K562 (cell line): ENCODE data around the gene KIF1A. TPM values are rescaled to one million over a fixed set of nuclear protein-coding genes. Genes with fewer than 3 reads are reported as not detected.

Experiments
- ATAC-seq: fragments of 200-7000 bp; cut with Tn5 transposase; 3 replicates; pipeline ENCODE4 v1.9.1; 2020; ENCODE audit warnings: moderate library complexity
- BruUV-seq: library from RNA; stranded (reverse); fragments of 400-500 nt; replicated peaks from 2 replicates; lab custom pipeline; 2021; lab: Mats Ljungman, UMichigan
- CTCF ChIA-PET: fragments of 300-600 bp; formaldehyde crosslinking; extraction: SDS; loops from one replicate; lab custom pipeline; 2021; ENCODE audit warnings: low intra/inter-chr PET ratio; lab: Yijun Ruan, JAX
- POLR2A ChIA-PET: fragments of 300-600, 350-650 bp; sonication (Branson Sonifier 250); formaldehyde crosslinking; extraction: SDS; loops from one replicate; lab custom pipeline; 2021; ENCODE audit warnings: antibody characterized with exemption, inconsistent platforms; lab: Yijun Ruan, JAX
- DNase-seq, 4 experiments: peaks; one replicate each; pipeline versions ENCODE4 v3.0.0 to v3.0.0-alpha.2; 2011 to 2018; ENCODE audit warnings: low spot score in 3 of 4, mixed read lengths in 3 of 4; ENCODE audit errors: extremely low read depth in 1 of 4
- FAIRE-seq: peaks from 2 replicates; lab custom pipeline; 2011; peaks lifted over from hg19 to GRCh38; lab: Jason Lieb, UNC
- H2AFZ ChIP-seq: 2 replicates; pipeline ENCODE4 v1.6.0; 2011; ENCODE audit warnings: low read depth, low read length, control low read depth, inconsistent platforms
- H3K27ac ChIP-seq: fragments of 200-600 bp; 3 replicates; pipeline ENCODE4 v1.8.0; 2011; ENCODE audit warnings: low read depth, mild to moderate bottlenecking, control low read depth, inconsistent platforms, low read length, moderate library complexity, mixed read lengths; ENCODE audit errors: extremely low read depth
- H3K27me3 ChIP-seq, 2 experiments: fragments of 300-600 bp in 1 of 2; 2 replicates in 1 of 2; 3 replicates in 1 of 2; pipeline versions ENCODE4 v1.6.0 to v1.8.0; 2011; ENCODE audit warnings: inconsistent platforms in 2 of 2, low read length in 2 of 2, mild to moderate bottlenecking in 1 of 2, mixed read lengths in 1 of 2, moderate library complexity in 1 of 2; ENCODE audit not compliant: control insufficient read depth in 2 of 2, insufficient read depth in 2 of 2
- H3K36me3 ChIP-seq: fragments of 300-600 bp; 3 replicates; pipeline ENCODE4 v1.8.0; 2011; ENCODE audit warnings: mild to moderate bottlenecking, low read length, inconsistent platforms; ENCODE audit not compliant: control insufficient read depth, insufficient read depth
- H3K4me1 ChIP-seq, 2 experiments: fragments of 200-600 bp in 1 of 2; replicated peaks in 1 of 2; 2 replicates in 1 of 2; 3 replicates in 1 of 2; pipeline versions ENCODE4 v1.5.1 to v1.8.0; 2011; ENCODE audit warnings: inconsistent platforms in 2 of 2, low read length in 2 of 2, mild to moderate bottlenecking in 1 of 2, mixed read lengths in 1 of 2, moderate library complexity in 1 of 2; ENCODE audit not compliant: control insufficient read depth in 2 of 2, insufficient read depth in 2 of 2
- H3K4me2 ChIP-seq: 2 replicates; pipeline ENCODE4 v1.6.1; 2011; ENCODE audit warnings: low read length, control low read depth, inconsistent platforms, mixed read lengths; ENCODE audit not compliant: insufficient read depth
- H3K4me3 ChIP-seq: fragments of 200-600 bp; sonication (generic), shearing (Covaris generic); 2 replicates; pipeline ENCODE4 v1.5.1; 2016; ENCODE audit warnings: control low read depth, inconsistent platforms
- H3K79me2 ChIP-seq: fragments of 200-600 bp; 3 replicates; pipeline ENCODE4 v1.8.0; 2011; ENCODE audit warnings: low read length, inconsistent platforms; ENCODE audit not compliant: control insufficient read depth, insufficient read depth
- H3K9ac ChIP-seq, 2 experiments: 2 replicates each; pipeline versions ENCODE4 v1.6.0 to v1.6.1; 2011; ENCODE audit warnings: low read depth in 2 of 2, low read length in 2 of 2, control low read depth in 1 of 2, inconsistent platforms in 1 of 2, mild to moderate bottlenecking in 1 of 2, mixed read lengths in 1 of 2; ENCODE audit not compliant: insufficient read depth in 1 of 2
- H3K9me1 ChIP-seq: one replicate; pipeline ENCODE4 v1.6.0; 2011; ENCODE audit warnings: inconsistent platforms, mild to moderate bottlenecking, low read length, moderate library complexity; ENCODE audit not compliant: control insufficient read depth, insufficient read depth
- H3K9me3 ChIP-seq: replicated peaks from 2 replicates; pipeline ENCODE4 v1.5.1; 2011; ENCODE audit warnings: low read depth, low read length, inconsistent platforms; ENCODE audit not compliant: control insufficient read depth, insufficient read depth
- H4K20me1 ChIP-seq: replicated peaks from 2 replicates; pipeline ENCODE4 v1.6.1; 2011; ENCODE audit warnings: low read length, inconsistent platforms, mixed read lengths; ENCODE audit not compliant: control insufficient read depth, insufficient read depth
- BDP1 ChIP-seq: IDR thresholded peaks from 3 replicates; pipeline ENCODE4 v1.6.1; 2011; ENCODE audit not compliant: insufficient read length, insufficient read depth
- C11orf30 ChIP-seq: fragments of 450-650 bp; IDR thresholded peaks from 2 replicates; pipeline ENCODE4 v1.6.1; 2016; ENCODE audit warnings: low read depth, mild to moderate bottlenecking
- CREBBP ChIP-seq: IDR thresholded peaks from one replicate; pipeline ENCODE4 v1.6.1; 2012; ENCODE audit warnings: low read depth, mild to moderate bottlenecking, control low read depth, inconsistent platforms, low read length
- HIVEP1 ChIP-seq: fragments of 250-450 bp; sonication (Bioruptor Pico); IDR thresholded peaks from 2 replicates; pipeline ENCODE4 v1.4.0; 2020; ENCODE audit warnings: mild to moderate bottlenecking
- KDM2B ChIP-seq: fragments of 250-450 bp; sonication (Bioruptor Pico); IDR thresholded peaks from 2 replicates; pipeline ENCODE4 v1.8.0; 2021; ENCODE audit warnings: mild to moderate bottlenecking, moderate library complexity
- MBD2 ChIP-seq: sonication (generic); IDR thresholded peaks from 2 replicates; pipeline ENCODE4 v1.6.1; 2016; ENCODE audit warnings: low read depth, borderline replicate concordance
- MYC ChIP-seq, 2 experiments: fragments of 250-450 bp in 1 of 2; sonication (Bioruptor Pico) in 1 of 2; IDR thresholded peaks; 2 replicates each; pipeline versions ENCODE4 v1.5.1 to v1.6.1; 2012 to 2021; ENCODE audit warnings: low read depth in 2 of 2, borderline replicate concordance in 1 of 2, improper control_type of control experiment in 1 of 2, low read length in 1 of 2, mild to moderate bottlenecking in 1 of 2, moderate library complexity in 1 of 2
- WGBS: fragments of 100-300 bp; shearing (Covaris generic); methylation state at CpG from one replicate; pipeline ENCODE4 v1.1.6; 2016; ENCODE audit warnings: low coverage, mixed read lengths; ENCODE audit not compliant: insufficient coverage; ENCODE audit errors: missing lambda C conversion rate; 5-methylcytosine and 5-hydroxymethylcytosine counted together
- in situ Hi-C: fragments of 300-500 bp; cut with MboI; formaldehyde crosslinking; loops from 4 replicates; pipeline ENCODE4 v1.15.0; 2018; ENCODE audit warnings: inconsistent platforms, mixed read lengths
- intact Hi-C: fragments of 100-400 bp; cut with micrococcal nuclease; formaldehyde crosslinking; loops from 2 replicates; pipeline ENCODE4 v1.14.2; 2022
- polyA plus RNA-seq, 8 experiments: library from polyadenylated mRNA; depleted of rRNA in 4 of 8; stranded (reverse) in 5 of 8; unstranded in 3 of 8; fragments of >200 nt; fragmentation: Nextera tagmentation in 2 of 8; fragmentation: Illumina TruSeq in 1 of 8; extraction: Ambion mirVana in 2 of 8; extraction: Trizol in 1 of 8; gene quantifications; 2 replicates each; pipeline versions ENCODE4 v1.2.1 to v1.2.3, GENCODE V29; 2011 to 2014; ENCODE audit warnings: inconsistent platforms in 1 of 8, missing spikeins in 1 of 8
- total RNA-seq, 7 experiments: library from RNA; depleted of rRNA in 6 of 7; stranded (reverse); fragments of >200 nt in 6 of 7; fragmentation: Illumina TruSeq in 2 of 7; extraction: Trizol in 2 of 7; gene quantifications; 2 replicates each; pipeline versions ENCODE4 v1.2.1 to v1.2.3, GENCODE V29; 2011 to 2021; ENCODE audit warnings: low replicate concordance in 1 of 7

KIF1A gene
- total and polyA plus RNA-seq, 9 of the 15 experiments (the other 6 are each of a cell fraction or from before 2014, with no cell fraction given), result 0.07 to 1.4 (median 0.45) TPM; not detected in 2

DNA sequence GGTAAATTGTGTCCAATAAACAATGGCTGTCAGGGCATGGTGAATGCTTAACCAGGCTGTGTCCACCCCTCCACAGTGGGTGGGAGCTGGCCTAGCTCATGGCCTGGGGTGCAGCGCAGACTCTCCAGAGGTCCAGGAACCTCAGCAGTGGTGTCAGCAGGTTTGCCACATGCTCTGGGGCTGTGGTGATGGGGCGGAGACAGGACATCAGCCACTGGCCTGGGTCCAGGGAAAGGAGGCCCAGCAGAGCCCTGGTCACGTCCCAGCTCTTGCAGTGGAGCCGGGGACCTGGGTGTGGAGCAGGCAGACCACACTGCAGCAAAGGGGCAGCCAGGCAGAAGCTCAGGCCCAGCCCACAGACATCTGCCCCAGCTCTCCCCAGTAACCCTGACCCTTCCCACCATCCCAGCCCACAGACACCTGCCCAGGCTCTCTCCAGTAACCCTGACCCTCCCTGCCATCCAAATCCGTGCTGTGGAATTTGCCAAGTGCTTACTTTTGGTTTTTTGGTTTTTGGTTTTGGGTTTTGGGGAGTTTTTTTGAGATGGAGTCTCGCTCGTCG lies 13.8 kb upstream of the KIF1A start:
- no TSS peak for BruUV-seq
- DNase-seq (no peak), ATAC-seq (no peak), FAIRE-seq (no peak)
- H4K20me1 ChIP-seq, result no peaks in the 10 kb centered on the region
- H3K4me2 ChIP-seq, result no peak overlapping the region
- intact Hi-C loops (no loop called here), in situ Hi-C loops (no loop called here)
- WGBS, result 4% methylated on average over 7 of the region's 8 CpGs
- no peak overlapping the region for H3K27ac ChIP-seq
- H3K27me3 ChIP-seq, result peaks cover 0 to 24% of the 10 kb centered on the region in 2 experiments; a peak in 2 of 5 replicates
- ChIA-PET POLR2A (no interaction called here), CTCF (no interaction called here)
- no peak overlapping the region for H3K4me3 ChIP-seq
- no peaks in the 10 kb centered on the region for H3K79me2 ChIP-seq
- no peaks in the 10 kb centered on the region for H3K36me3 ChIP-seq
- TF ChIP-seq HIVEP1, result no peak
- TF ChIP-seq KDM2B (CRISPR knock-in tag), result no peak
- TF ChIP-seq BDP1, result no peak
- TF ChIP-seq C11orf30, result no peak
- TF ChIP-seq MBD2, result no peak
- TF ChIP-seq CREBBP, result no peak
- no peak for TF ChIP-seq MYC (IDR thresholded peaks at IDR 0.05; ENCODE audit: low read depth, low read length)
- no peak for TF ChIP-seq MYC (CRISPR knock-in tag; IDR thresholded peaks at IDR 0.05; ENCODE audit: borderline replicate concordance, low read depth)
- peaks cover 0 to 7% of the 10 kb centered on the region in 2 experiments; a peak in 2 of 5 replicates for H3K4me1 ChIP-seq
- no peak overlapping the region for H3K9ac ChIP-seq
- H3K9me1 ChIP-seq, result no peaks in the 10 kb centered on the region
- H2AFZ ChIP-seq, result no peak overlapping the region
- no peaks in the 10 kb centered on the region for H3K9me3 ChIP-seq
